HT1080 (cell line): ENCODE measurements around the gene EPHA4. TPM values are rescaled to one million over a fixed set of nuclear protein-coding genes. Genes with fewer than 3 reads are reported as not detected.
A peak's percentile ranks its signal among the peaks of the same experiment; 100 is the strongest.

Experiments used
- DNase-seq: peaks from one replicate; pipeline ENCODE4 v3.0.0-alpha.2; 2015; ENCODE audit warnings: low read depth
- total RNA-seq: library from RNA; depleted of rRNA; stranded (reverse); fragments of >200 nt; shearing (Covaris generic); gene quantifications from 2 replicates; pipeline ENCODE4 v1.2.3, GENCODE V29; 2014

EPHA4 gene
- total RNA-seq, 1 experiment from 2014 or later = 4.2 TPM

DNA sequence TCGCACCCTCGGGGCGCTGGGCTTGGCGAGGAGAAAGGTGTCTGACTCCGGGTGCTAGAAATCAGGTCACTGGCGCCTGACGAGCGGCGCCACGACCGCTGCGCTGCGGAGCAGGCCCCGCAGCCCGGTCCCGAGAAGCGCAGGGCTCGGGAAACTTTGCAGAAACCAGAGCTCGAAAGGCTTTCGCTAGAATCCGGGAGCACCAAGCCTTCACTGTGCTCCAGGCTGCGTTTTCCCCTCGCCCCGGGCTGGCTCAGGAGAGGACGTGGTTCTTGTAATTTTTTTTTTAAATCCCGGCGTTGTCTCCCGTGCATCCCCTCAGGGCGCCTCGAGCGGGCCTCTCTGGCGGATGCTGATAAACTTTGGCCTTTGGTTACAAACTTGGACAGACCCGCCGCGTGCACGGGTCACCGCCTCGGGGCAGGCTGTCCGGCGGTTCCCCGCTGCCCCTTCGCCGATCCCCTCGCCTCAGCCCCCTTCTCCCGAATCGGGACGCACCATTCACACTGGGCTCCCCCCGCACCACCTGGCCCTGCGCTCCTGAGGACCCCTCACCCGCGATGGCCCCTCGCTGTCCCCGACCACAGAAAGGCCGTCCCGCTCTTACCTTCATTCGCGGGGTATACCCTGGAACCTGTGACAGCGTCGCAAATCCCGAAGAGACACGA, 419 bp downstream of the EPHA4 start:
- peak; percentile 19 for DNase-seq

DNA sequence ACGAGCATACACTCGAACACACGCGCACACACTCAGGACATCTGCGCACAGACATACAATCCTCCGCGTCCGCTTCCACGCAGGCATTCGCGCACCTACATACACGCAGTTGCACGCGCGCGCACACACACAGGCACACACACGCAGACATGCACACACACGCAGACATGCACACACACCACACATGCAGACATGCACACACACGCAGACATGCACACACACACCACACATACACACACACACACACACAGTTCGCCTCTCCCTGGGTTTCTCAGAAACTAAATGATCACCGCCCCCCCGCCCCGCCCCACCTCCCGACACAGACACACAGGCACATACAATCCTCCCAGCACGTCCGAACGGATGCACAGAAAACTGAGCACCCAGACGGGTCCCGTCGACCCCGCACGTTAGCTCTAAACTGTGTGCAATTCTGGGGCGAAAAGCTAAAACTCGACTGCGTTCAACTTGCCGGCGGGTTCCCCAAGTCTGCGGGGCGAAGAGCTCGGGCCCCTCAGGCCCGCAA, 1.0 kb downstream of the EPHA4 start:
- DNase-seq = no peak

DNA sequence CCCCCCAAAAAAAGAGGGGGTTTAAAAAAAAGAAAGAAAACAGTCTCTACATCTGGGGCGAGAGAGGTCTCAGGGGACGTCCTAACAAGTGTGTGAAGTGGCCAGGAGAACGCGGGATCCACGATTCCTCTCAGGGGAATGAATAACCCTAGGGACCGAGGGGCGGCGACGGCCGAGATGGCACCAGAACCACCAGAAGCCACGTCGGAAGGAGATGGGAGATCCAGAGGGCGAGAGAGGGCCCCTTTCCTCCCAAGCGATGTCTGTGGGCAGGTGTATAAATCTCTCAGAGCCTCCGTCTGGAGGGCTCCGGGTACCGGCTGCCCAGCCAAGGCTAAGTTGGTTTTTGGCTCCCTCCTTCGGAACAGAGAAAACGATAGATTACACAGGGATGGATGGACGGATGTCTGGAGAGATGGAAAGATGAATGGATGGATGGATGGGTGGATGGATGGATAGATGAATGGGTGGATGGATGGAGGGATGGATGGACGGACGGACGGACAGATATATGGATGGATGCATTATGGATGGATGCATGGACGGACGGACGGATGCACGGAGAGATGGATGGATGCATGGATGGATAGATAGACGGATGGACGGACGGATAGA, 1.7 kb downstream of the EPHA4 start:
- no peak for DNase-seq

DNA sequence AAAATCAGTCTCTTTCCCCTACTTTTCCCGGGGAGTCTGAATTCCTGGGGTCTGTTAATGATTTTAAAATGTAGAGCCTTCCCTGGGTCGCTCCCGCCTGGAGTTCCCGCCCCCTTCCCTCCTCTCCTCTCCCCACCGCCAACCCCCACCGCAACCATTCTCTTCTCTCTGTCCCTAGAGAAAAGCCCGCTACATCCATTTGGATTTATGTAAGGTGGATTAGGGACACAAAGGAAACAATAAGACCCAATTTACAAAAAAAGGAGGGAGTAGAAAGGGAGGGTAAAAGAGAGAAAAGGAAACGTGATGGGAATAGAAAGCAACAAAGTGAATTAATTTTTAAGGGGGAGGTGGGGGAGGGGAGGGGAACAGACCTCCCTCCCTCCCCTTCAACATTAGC, 2.2 kb downstream of the EPHA4 start:
- DNase-seq = no peak

DNA sequence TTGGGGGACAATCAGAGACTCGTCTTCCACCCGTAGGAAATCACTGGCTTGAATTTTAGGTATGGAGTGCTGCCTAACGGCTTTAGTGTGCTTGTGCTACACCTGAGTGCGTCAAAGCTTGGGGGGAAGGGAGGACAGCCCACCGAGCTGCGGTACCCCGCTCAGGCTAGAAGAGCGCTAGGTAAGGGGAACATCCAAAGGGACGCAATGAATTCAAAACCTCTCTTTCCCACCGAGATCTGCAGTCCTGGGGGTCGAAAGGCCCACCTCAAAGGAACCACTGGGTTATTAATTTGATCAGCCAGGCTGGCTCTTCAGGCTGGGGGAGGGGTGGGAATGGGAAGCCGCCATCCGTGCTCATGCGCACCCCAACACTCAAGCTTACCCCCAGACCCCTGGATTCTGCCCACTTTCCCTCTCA, 2.7 kb downstream of the EPHA4 start:
- no peak for DNase-seq

DNA sequence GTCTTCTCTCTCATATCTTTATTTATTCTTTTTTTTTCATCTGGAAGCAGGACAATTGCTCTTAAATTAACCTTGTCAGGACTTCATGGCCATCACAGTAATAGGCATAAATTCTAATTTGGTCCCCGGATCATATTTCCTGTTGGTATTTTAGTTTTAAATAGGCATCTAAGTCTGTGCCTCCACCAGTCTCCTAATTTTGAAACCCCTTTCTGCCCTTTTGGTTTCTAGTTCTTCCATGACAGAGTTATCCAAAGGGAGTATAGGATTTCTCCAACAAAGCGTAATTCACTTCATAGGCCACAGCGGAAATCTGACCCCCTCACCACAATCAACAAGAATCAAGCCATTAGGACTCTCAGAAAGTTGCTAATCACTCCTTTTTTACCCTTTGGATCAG, 3.8 kb downstream of the EPHA4 start:
- DNase-seq = no peak

DNA sequence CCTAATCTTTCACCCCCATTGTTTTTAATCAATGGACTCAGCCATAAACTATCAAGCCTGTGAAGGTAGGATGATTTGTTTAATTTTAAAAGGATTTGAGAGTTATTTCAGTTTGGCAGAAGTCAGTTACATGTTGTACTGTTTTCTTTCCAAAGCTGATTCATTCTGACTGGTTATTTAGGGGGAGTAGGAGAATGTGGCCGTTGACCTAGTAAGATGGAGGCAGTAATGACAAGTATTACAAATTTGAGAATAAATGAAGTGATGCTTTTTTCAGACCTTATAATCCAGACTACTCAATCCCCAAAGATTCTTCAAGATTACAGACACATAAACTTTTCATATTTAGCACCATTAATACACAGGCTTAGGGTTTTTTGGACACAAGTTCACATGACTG, 4.3 kb downstream of the EPHA4 start:
- no peak for DNase-seq

DNA sequence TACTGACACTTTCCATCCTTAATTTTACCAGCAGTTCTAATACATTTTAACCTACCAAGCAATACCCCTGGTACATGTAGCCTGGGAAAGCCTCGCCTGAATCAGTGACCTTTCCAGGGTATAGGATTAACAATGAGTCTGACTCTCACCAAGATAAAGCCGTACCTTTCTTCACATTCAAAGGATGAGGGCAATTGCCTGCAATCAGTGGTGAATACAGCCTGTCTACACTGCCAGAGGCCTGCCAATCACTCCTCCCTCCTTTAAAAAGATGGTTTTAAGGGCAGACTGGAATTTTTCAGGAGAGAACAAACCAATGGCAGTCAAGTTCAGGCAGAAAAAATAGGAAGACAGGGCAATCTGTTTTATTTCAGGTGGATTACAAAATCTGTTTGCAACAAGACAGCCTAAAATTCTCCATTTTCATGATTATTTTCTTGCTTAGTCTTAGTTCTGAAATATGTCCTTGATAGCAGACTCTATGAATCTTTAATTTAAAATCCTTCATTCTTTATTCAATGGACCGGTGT, 4.8 kb downstream of the EPHA4 start:
- no peak for DNase-seq

DNA sequence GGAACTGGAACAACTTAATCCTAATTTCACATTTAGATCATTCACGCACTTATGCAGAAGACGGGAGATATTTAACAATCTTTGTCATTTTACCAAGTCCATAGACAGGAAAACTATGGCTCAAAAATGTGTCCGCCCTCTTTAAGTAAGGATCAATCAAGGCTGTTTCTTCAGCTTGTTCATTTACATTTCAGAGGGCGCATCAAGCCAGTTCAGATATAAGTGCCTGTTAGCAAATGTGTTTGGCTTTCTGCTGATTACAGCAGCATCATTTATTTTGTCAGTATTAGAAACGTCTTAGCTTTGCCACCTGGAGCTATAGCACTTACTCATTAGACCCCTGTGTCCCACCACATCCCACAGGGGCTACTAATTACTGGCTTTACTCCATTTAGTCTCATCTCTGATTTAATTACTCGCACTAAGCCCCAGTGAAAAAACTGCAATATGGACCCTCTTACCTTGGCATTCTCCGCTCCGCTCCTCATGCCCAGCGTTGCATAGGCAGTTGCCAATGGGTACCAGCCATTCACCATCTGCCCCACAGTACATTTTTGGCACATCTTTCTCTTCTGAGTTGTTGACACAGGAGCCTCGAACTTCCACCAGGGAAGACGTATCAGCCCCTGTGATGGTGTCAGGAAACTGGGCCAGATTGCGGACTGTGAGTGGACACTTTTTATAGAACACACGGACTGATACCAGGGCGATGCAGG, 8.7 kb downstream of the EPHA4 start:
- no peak for DNase-seq

DNA sequence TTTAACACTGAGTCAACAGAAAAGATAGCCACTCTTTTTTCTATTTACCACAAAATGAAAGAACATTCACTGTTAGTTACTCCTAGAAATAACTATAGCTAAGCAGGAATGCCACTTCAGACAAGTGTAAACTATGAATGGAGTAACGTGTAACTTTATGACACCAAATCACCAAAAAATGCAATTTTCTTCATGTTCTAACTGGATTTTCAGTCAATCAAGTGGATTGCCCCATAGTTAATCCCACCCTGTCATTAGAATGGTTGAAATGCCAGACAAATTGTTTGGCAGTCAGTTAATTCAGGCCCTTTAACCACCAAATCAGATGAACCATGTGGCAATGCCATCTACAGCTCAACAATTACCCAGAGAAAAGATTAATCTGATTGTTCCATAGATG, 9.9 kb downstream of the EPHA4 start:
- no peak for DNase-seq

DNA sequence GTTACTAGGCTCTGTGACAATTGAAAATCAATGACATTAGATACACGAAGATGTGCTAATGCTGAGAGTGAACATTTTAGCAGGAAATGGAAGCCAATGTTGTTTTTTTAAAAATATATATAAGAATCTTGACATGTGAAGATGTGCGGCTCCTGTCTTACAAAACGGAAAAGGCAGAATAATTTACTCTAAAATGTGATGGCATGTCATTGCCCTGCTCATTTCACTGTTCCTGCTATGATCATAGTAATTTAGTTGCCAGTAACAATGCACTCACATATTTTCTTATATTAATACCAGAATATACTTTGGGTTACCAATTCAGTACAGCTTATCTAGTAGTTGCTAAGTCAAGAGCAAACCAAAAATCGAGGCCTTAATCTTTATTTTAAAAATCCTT, 10.3 kb downstream of the EPHA4 start:
- no peak for DNase-seq

DNA sequence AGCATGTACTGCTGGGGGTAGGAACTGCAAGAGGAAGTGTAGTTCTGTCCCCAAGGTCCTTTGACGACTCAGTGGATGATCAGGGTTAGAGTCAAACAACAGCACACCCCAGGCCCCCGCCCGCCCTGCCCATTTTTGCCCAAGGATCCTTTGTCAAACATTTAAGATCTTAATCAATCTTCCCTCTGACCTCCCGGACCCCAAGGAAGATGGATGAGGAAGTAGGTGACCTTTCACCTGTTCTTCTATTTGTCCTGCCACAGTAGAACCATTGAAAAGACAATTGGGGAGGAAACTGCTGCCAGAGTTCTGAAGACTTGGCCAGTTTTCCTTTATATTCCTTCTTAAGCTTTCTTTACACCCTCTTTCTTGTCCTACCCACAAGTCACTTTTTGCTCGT, 12.1 kb downstream of the EPHA4 start:
- DNase-seq = no peak

DNA sequence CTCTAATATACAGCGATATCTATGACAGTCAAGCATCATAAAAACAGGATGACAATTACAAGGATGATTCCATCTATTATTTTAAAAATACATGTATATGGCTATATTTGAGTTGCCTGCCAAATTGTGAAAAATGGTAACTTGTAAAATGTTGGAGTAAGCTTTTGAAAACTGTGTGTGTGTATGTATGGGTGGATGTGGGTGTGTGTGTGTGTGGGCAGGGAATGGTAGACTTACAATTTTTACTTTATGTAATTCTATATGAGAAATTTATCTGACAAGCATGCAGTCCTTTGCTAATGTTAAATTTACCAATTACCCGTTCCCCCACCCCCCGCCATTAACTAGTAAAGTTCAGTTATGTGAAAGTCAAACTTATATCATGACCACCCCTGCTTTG, 14.0 kb downstream of the EPHA4 start:
- DNase-seq = no peak

DNA sequence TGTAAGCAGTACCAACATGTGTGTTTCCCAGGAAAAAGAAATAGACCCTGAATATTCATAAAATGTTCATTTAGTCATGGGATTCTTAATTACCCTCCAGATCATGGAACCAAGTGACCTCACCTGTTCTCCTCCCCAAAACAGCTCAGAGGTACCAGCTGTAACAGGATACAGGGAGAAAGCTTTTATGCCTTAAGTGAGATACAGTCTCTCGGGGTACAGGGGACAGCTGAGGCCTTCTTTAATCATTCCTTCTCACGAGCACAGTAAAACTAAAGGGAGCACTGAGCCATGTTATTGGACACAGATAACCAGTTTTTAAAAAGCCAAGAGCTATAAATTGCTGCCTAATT, 16.6 kb downstream of the EPHA4 start:
- DNase-seq = no peak

DNA sequence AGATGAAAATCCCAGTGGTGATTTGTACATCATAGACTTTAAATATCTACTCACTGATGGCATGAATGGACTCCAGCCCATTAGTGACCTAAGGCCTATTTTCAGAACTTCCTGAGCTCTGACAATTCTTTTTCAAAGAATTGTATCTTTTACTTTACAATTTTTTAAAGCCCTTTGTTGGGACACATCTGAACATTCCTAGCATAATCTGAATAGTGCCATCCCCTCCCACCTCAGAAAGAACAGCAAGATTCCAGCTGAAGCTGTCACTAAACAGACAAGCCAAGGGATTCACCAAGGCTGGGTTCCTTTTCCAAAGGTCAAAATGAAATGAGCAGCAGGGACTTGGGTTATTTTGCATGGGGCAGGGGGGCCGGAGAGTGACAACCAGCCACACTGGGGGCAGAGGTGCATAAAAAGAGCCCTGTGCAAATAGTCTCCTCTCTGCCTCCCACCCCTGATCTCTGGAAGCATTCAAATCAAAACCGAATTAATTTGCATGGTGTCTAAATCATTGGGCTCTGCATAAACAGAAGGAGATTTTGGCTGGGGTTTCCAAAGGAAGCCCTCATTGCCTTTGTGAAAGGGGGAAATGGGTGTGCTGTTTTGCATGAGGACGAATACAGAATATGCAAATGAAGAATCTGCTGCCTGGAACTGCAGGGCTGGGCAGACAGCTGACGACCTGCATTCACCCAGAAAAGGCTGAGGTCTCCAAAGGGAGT, 17.2 kb downstream of the EPHA4 start:
- DNase-seq = no peak

DNA sequence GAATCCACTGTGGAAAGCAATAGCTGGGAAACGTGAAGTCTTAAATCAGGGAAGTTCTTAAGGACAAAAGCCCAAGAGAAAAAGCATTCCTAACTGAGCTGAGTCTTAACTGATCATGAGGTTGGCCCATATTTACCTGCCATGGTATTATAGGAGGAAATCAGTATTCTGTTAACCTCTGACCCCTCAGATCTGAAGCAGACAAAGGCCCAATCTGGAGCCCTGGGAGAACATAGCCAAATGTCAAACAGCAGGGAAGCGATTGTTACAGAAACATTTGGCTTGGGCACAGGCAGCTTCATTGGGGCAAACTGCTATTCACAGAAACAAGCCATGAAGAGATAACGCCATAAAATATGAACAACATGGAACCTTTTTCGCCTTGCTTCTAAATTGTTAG, 18.8 kb downstream of the EPHA4 start:
- no peak for DNase-seq

DNA sequence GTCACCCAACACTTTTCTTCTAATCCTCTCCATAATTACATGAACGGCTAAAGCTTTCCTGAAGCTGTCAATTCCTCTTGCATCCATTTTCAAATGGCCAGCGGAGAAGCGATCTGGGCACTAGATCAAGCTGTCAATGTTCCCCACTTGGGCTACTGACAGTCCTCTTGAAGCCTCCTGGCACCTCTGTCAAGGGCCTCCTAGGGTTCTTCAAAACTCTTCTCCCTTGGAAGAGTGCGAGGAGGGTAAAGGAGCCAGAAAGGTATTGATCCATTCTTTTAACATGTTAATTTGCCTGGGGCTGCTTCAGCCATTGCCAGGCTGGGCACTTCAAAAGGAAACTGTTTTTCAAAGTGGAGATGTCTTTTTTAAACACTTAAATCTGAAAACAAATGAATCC, 19.8 kb downstream of the EPHA4 start:
- DNase-seq = no peak

DNA sequence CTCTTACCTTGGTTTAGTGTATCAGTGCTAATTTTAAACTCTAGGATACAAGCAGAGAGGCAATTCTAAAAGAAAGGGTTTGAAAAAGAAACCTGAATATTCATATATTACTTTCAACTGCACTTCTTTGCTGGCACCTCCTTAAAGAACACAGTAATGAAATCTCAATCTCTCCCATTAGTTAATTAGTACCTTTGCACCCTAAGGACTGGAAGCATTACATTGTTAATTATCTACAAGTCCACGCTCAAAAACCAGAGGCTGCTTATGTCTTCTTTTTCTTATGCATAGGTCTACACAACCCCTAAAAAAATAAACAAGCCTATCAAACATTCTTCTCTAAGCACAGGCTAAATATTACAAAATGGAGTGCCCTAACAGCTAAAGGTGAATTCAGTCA, 20.2 kb downstream of the EPHA4 start:
- no peak for DNase-seq

DNA sequence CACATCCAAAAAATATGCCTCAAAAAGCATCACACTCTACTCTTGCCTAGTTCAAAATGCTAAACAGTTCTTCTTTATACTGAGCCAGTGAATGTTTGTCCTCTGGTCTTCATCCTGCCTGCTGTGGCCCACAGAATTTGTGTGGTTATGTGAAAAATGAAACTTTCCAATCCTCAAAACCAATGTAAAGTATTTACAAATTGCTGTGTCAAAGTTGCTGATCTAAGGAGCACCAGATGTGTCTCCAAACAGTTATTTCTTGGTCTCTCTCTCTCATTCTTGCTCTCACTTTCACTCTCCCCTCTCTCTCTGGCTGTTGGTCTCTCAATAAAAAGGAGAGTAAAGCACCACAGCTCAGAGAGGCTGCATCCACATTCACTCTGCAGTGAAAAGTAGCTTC, 23.0 kb downstream of the EPHA4 start:
- DNase-seq = no peak

DNA sequence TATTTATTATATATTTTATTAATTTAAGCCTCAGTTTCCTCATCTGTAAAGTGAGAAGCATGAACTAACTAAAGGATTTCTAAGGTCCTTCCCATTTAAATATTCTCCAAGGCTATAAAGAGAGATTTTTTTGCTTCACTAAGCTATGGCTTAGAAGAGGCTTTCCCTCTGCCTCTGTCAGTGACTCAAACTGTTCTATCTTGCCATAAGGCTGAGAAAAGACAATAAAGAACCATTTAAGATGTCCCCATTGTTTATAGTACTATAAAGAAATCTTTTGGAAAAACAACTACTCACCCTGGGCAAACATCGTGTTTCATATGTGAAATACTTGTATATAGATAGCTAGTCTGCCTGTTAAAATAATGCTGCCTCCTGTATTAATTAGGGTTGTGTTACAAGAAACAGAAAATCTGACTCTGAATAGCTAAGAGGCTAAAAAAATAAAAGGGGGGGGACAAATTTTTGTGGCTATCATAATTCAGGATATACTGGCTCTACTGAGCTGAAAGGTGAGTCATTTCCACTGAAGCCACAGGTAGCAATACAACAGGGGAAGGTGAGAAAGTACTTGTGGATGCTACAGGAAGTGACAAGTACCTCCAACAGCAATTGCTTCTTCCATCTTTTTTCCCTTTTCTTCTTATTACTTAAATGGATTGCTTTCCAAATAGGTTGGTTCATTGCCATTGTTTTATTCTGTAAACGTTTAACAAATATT, 25.4 kb downstream of the EPHA4 start:
- peak; percentile 35 for DNase-seq

DNA sequence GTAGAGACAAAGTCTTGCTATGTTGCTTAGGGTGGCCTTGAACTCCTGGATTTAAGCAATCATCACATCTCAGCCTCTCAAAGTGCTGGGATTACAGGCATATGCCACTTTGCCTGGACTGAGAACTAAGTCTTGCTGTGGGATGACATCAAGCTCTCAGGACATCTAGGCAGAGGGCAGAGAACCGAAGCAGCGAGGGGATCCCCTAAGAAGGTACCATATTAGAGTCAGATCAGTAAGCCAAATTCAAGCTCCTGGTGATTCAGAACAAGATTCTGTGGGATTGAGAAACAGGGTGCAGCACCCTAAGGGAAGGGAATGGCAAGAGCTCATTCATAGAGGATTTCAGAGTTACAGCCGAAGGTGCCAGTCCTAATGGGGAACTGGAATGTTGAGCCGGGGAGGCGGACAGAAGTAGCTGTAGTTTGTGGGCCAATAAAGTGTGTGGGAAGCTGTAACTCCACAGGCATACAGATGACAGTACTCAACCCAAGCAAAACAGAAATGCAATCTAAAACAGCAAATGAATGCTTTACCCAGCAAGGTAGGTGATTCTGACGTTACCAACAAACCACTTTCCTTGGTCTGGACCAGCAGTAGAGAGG, 30.9 kb downstream of the EPHA4 start:
- no peak for DNase-seq
